H9 (cell line): ENCODE measurements around the gene UNC13D. TPM values are rescaled to one million over a fixed set of nuclear protein-coding genes. Genes with fewer than 3 reads are reported as not detected.

Experiments
- DNase-seq: peaks from one replicate; pipeline ENCODE4 v3.0.0-alpha.2; 2017
- H2AFZ ChIP-seq: one replicate; pipeline ENCODE4 v1.6.1; 2013; ENCODE audit warnings: mild to moderate bottlenecking, low read length, control low read depth, moderate library complexity
- H2AK5ac ChIP-seq: 2 replicates; pipeline ENCODE4 v1.6.1; 2013; ENCODE audit warnings: low read length, control low read depth, mixed read lengths; ENCODE audit not compliant: insufficient read length
- H2BK120ac ChIP-seq: one replicate; pipeline ENCODE4 v1.6.1; 2013; ENCODE audit warnings: low read depth, mild to moderate bottlenecking, low read length, control low read depth, inconsistent platforms; ENCODE audit not compliant: poor library complexity, severe bottlenecking
- H2BK12ac ChIP-seq: 2 replicates; pipeline ENCODE4 v1.6.1; 2013; ENCODE audit warnings: low read length, control low read depth, mixed read lengths, low read depth; ENCODE audit not compliant: insufficient read length
- H2BK15ac ChIP-seq: 2 replicates; pipeline ENCODE4 v1.6.1; 2013; ENCODE audit warnings: low read depth, low read length, control low read depth
- H2BK20ac ChIP-seq: one replicate; pipeline ENCODE4 v1.6.1; 2013; ENCODE audit warnings: low read depth, mild to moderate bottlenecking, low read length, control low read depth, inconsistent platforms; ENCODE audit not compliant: poor library complexity, severe bottlenecking
- H2BK5ac ChIP-seq: 2 replicates; pipeline ENCODE4 v1.6.1; 2013; ENCODE audit warnings: low read length, control low read depth, mixed read lengths; ENCODE audit not compliant: insufficient read length
- H3K14ac ChIP-seq: 2 replicates; pipeline ENCODE4 v1.6.1; 2013; ENCODE audit warnings: low read length, control low read depth; ENCODE audit not compliant: insufficient read depth
- H3K18ac ChIP-seq: 2 replicates; pipeline ENCODE4 v1.6.1; 2013; ENCODE audit warnings: low read depth, mild to moderate bottlenecking, mixed read lengths, low read length, control low read depth; ENCODE audit not compliant: insufficient read length
- H3K23ac ChIP-seq: 2 replicates; pipeline ENCODE4 v1.6.1; 2013; ENCODE audit warnings: low read length, control low read depth, mixed read lengths, low read depth; ENCODE audit not compliant: insufficient read length
- H3K23me2 ChIP-seq: 2 replicates; pipeline ENCODE4 v1.6.1; 2013; ENCODE audit warnings: low read depth, mild to moderate bottlenecking, mixed read lengths, low read length, control low read depth; ENCODE audit not compliant: insufficient read length, poor library complexity, severe bottlenecking
- H3K27ac ChIP-seq: 2 replicates; pipeline ENCODE4 v1.5.1; 2013; ENCODE audit warnings: low read length, control low read depth, mixed read lengths, low read depth; ENCODE audit not compliant: insufficient read length
- H3K27me3 ChIP-seq: 2 replicates; pipeline ENCODE4 v1.6.1; 2013; ENCODE audit warnings: low read length, control low read depth, inconsistent platforms; ENCODE audit not compliant: insufficient read depth
- H3K4ac ChIP-seq: 2 replicates; pipeline ENCODE4 v1.6.1; 2013; ENCODE audit warnings: low read depth, mild to moderate bottlenecking, control low read depth, inconsistent platforms, low read length, moderate library complexity
- H3K4me1 ChIP-seq: 2 replicates; pipeline ENCODE4 v1.6.1; 2013; ENCODE audit warnings: low read length, control low read depth, inconsistent platforms; ENCODE audit not compliant: insufficient read depth
- H3K4me2 ChIP-seq: 2 replicates; pipeline ENCODE4 v1.6.1; 2013; ENCODE audit warnings: low read length, control low read depth, mixed read lengths; ENCODE audit not compliant: insufficient read length, insufficient read depth
- H3K56ac ChIP-seq: 2 replicates; pipeline ENCODE4 v1.6.1; 2013; ENCODE audit warnings: low read depth, mild to moderate bottlenecking, mixed read lengths, low read length, control low read depth; ENCODE audit not compliant: insufficient read length
- H3K79me1 ChIP-seq: 2 replicates; pipeline ENCODE4 v1.6.1; 2013; ENCODE audit warnings: low read depth, mild to moderate bottlenecking, moderate library complexity, low read length, control low read depth, inconsistent platforms; ENCODE audit not compliant: insufficient read depth, poor library complexity, severe bottlenecking
- H3K79me2 ChIP-seq: 2 replicates; pipeline ENCODE4 v1.6.1; 2013; ENCODE audit warnings: low read length, control low read depth, inconsistent platforms; ENCODE audit not compliant: insufficient read depth
- H3K9ac ChIP-seq: 2 replicates; pipeline ENCODE4 v1.6.1; 2013; ENCODE audit warnings: low read length, control low read depth, mixed read lengths; ENCODE audit not compliant: insufficient read length; ENCODE audit errors: extremely low read depth
- H3K9me3 ChIP-seq: one replicate; pipeline ENCODE4 v1.6.1; 2013; ENCODE audit warnings: low read depth, low read length, inconsistent platforms; ENCODE audit not compliant: control insufficient read depth
- H3T11ph ChIP-seq: one replicate; pipeline ENCODE4 v1.6.1; 2013; ENCODE audit warnings: mild to moderate bottlenecking, low read length, control low read depth, inconsistent platforms
- H4K20me1 ChIP-seq: one replicate; pipeline ENCODE4 v1.6.1; 2013; ENCODE audit not compliant: control insufficient read depth, insufficient read length, insufficient read depth
- H4K5ac ChIP-seq: 2 replicates; pipeline ENCODE4 v1.6.1; 2013; ENCODE audit warnings: low read depth, mild to moderate bottlenecking, mixed read lengths, low read length, control low read depth; ENCODE audit not compliant: insufficient read length
- H4K8ac ChIP-seq: replicated peaks from 2 replicates; pipeline ENCODE4 v1.6.1; 2013; ENCODE audit warnings: low read length, control low read depth, mixed read lengths, low read depth; ENCODE audit not compliant: insufficient read length
- H4K91ac ChIP-seq: 2 replicates; pipeline ENCODE4 v1.6.1; 2013; ENCODE audit warnings: low read depth, mild to moderate bottlenecking, moderate library complexity, mixed read lengths, low read length, control low read depth; ENCODE audit not compliant: insufficient read length
- H3K27ac Mint-ChIP-seq, 3 experiments: 2 replicates in 2 of 3; 3 replicates in 1 of 3; pipeline ENCODE4 v1.8.0; 2020 to 2021; ENCODE audit warnings: mixed read lengths in 3 of 3, mild to moderate bottlenecking in 1 of 3, moderate library complexity in 1 of 3
- H3K27me3 Mint-ChIP-seq: 2 replicates; pipeline ENCODE4 v1.8.0; 2021; ENCODE audit warnings: low read depth, mild to moderate bottlenecking, moderate library complexity, mixed read lengths
- H3K36me3 Mint-ChIP-seq, 3 experiments: 2 replicates in 2 of 3; 3 replicates in 1 of 3; pipeline ENCODE4 v1.8.0; 2020 to 2021; ENCODE audit warnings: low read depth in 3 of 3, mixed read lengths in 3 of 3; ENCODE audit not compliant: insufficient read depth in 1 of 3
- H3K4me1 Mint-ChIP-seq, 2 experiments: 2 replicates each; pipeline ENCODE4 v1.8.0; 2020; ENCODE audit warnings: mixed read lengths in 2 of 2
- H3K4me3 Mint-ChIP-seq, 2 experiments: 2 replicates in 1 of 2; 3 replicates in 1 of 2; pipeline ENCODE4 v1.8.0; 2020 to 2021; ENCODE audit warnings: mild to moderate bottlenecking in 2 of 2, mixed read lengths in 2 of 2, moderate library complexity in 1 of 2
- H3K9me3 Mint-ChIP-seq, 2 experiments: 2 replicates in 1 of 2; 3 replicates in 1 of 2; pipeline ENCODE4 v1.8.0; 2020; ENCODE audit warnings: mild to moderate bottlenecking in 2 of 2, mixed read lengths in 2 of 2, moderate library complexity in 1 of 2
- CTCF ChIP-seq: fragments of 200-600 bp; sonication (generic); conservative IDR thresholded peaks from 3 replicates; pipeline ENCODE4 v1.8.0; 2021; ENCODE audit warnings: antibody characterized with exemption, mild to moderate bottlenecking
- WGBS: extraction: QIAGEN DNeasy Blood & Tissue Kit; methylation state at CpG from one replicate; pipeline ENCODE4 v1.1.7; 2013; ENCODE audit warnings: missing lambda C conversion rate, low lambda C conversion rate, mixed read lengths; ENCODE audit not compliant: insufficient read length; ENCODE audit errors: extremely low coverage; 5-methylcytosine and 5-hydroxymethylcytosine counted together
- total RNA-seq: library from RNA; stranded (reverse); gene quantifications from 2 replicates; pipeline ENCODE4 v1.2.1, GENCODE V29; 2021

The UNC13D gene
- total RNA-seq, 1 experiment from 2014 or later: 6.3 TPM

DNA sequence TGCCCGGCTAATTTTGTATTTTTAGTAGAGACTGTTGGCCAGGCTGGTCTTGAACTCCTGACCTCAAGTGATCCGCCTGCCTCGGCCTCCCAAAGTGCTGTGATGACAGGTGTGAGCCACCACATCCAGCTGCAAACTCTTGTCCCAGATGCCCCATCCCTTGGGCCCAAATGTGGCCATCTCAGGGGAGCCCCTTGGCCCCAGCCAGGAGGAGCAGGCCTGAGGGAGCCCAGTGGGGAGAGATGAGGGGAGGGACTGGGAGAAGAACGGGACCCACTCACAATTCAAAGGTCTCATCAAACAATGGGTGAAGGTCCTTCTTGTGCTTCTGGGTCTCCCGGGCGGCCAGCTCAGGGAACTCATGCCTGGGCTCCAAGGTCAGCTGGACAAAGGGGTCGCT lies 14.5 kb downstream of the UNC13D start:
- TF ChIP-seq CTCF: no peak
- Histone ChIP-seq H3K18ac (no peak overlapping the region), H2BK120ac (no peak overlapping the region), H4K8ac (no peak overlapping the region), H2BK15ac (no peak overlapping the region), H3K9me3 (no peaks in the 10 kb centered on the region), H3K27ac (no peak overlapping the region), H4K20me1 (no peaks in the 10 kb centered on the region), H3K23ac (no peak overlapping the region), H3K4me2 (no peak overlapping the region), H4K5ac (no peak overlapping the region), H3K27me3 (no peaks in the 10 kb centered on the region), H4K91ac (no peak overlapping the region), H2BK5ac (no peak overlapping the region), H2BK20ac (no peak overlapping the region), H3K23me2 (no peaks in the 10 kb centered on the region), H3K14ac (no peak overlapping the region), H3T11ph (no peak overlapping the region), H2AK5ac (no peak overlapping the region), H3K56ac (no peak overlapping the region), H3K4ac (no peak overlapping the region), H3K4me1 (peaks cover 5% of the 10 kb centered on the region; the same call in 1 of the 2 replicates), H3K9ac (no peak overlapping the region), H3K79me1 (no peaks in the 10 kb centered on the region), H3K79me2 (no peaks in the 10 kb centered on the region), H2BK12ac (no peak overlapping the region), H2AFZ (no peak overlapping the region)
- H3K9me3 Mint-ChIP-seq: no peaks in the 10 kb centered on the region
- DNase-seq: no peak
- H3K27me3 Mint-ChIP-seq: no peaks in the 10 kb centered on the region
- H3K36me3 Mint-ChIP-seq: peaks cover 0 to 6% (median 3%) of the 10 kb centered on the region in 3 experiments; a peak in 3 of 7 replicates
- no CpG with 5 or more reads among the region's 7 CpGs for WGBS
- no peak overlapping the region for H3K27ac Mint-ChIP-seq
- H3K4me1 Mint-ChIP-seq: peaks cover 28 to 38% of the 10 kb centered on the region in 2 experiments
- no peak overlapping the region; a peak in 1 of 5 replicates for H3K4me3 Mint-ChIP-seq
